Activated naive CD4-positive, alpha-beta T cell treated with anti-CD3 and anti-CD28 coated beads, Interleukin-2, amount 50 U/mL, for 72 hours (primary cell): Measurements from ENCODE around the gene PGF. TPM values are rescaled to one million over a fixed set of nuclear protein-coding genes. Genes with fewer than 3 reads are reported as not detected.

Experiments used
- ATAC-seq, 2 donors: fragments of 150-1000 bp; cut with Tn5 transposase; 2 replicates each; pipeline ENCODE4 v1.10.0; 2021; ENCODE audit warnings: mild to moderate bottlenecking in 2 of 2, moderate library complexity in 2 of 2
- DNase-seq, 2 donors: peaks; one replicate each; pipeline ENCODE4 v3.0.0; 2021 to 2022; ENCODE audit warnings: low spot score in 2 of 2
- H3K27ac Mint-ChIP-seq, 2 donors: one replicate each; pipeline ENCODE4 v1.8.0; 2022; ENCODE audit warnings: mild to moderate bottlenecking in 2 of 2, mixed read lengths in 2 of 2
- H3K36me3 Mint-ChIP-seq, 2 donors: one replicate each; pipeline ENCODE4 v1.8.0; 2022; ENCODE audit warnings: mixed read lengths in 2 of 2
- H3K9me3 Mint-ChIP-seq, 2 donors: one replicate each; pipeline ENCODE4 v1.8.0; 2022; ENCODE audit warnings: mixed read lengths in 2 of 2
- total RNA-seq, 2 donors: library from RNA; stranded (reverse); gene quantifications; one replicate each; pipeline ENCODE4 v1.2.3, GENCODE V29; 2022

The PGF gene
- total RNA-seq, 2 donors from 2014 or later: 0.46 TPM; not detected in 1

DNA sequence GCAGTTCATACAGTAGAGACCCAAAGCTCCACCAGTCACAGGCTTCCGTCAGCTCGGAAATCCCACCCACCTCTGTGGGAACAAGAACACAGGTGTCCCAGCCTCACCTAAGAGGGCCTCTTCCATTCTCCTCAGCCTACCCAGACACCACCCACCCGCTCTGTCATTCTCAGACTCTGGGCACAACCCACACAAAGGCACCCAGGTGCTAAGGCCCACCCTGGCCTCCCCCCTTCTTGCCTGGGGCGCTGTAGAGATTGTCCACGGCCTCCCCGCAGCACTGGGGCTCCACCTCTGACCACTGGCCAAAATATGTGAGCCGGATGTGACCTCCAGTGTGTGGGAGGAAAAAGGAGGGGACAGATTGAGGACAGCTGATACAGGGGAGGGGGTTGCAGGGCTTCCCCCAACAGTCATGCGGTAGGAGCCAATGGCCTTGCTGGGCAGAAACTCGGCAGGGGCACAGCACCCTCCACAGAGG is 46.5 kb downstream of the PGF start:
- DNase-seq (no peak), ATAC-seq (no peak)
- Mint-ChIP-seq H3K36me3 (no peaks in the 10 kb centered on the region), H3K9me3 (no peaks in the 10 kb centered on the region), H3K27ac (peak overlapping the region in 1 of 2 donors; percentile 10)

DNA sequence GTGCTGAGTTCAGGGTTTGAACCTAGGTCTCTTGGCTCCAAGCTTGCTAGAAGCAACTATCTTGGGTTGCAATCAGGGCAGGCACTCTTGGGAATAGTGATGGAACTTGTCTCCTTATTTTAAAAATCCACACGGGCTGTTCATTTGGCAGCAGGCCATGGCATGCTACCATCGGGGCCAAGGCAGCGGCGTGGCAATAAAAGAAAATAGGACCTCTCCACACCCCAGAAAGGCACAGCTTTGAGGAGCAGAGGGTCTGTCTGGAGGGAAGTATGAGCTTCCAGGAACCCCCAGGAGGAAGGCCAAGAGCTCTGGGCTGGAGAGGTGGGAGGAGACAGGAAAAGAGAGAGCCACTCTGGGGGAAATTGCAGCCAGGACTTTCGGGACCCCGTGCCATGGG is 47.7 kb downstream of the PGF start:
- no peaks in the 10 kb centered on the region for H3K9me3 Mint-ChIP-seq
- DNase-seq: no peak
- ATAC-seq: no peak
- no peaks in the 10 kb centered on the region for H3K36me3 Mint-ChIP-seq
- peak overlapping the region in 1 of 2 donors; percentile 55 for H3K27ac Mint-ChIP-seq

DNA sequence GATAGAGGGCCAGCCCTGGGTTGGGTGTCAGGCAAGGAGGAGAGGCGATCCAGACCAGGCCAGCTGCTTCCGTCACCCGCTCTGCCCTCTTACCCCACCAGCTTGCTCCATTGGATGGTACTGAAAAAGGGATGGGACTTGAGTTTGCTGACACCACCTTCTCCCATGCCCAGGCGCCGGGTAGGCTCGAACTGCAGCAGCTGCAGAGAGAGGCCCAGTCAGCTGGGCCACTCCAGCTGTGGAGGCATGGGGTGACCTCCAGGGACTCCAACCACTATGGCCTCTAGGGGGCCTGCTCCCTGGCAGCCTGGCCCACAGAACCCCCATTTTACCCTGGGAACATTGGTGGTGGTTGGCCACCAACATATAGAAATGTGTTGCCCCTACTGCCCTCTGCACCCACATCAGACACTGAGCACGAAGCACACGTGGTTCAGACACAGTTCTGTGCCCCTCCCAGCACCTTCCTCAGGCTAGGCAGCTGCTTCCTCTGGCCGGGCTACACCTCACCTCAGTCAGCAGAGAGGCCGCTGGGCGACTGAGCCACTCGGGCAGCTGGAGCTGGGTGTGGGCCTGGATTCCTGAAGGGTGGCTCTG is 48.4 kb downstream of the PGF start:
- Mint-ChIP-seq H3K9me3 (no peaks in the 10 kb centered on the region), H3K36me3 (no peaks in the 10 kb centered on the region), H3K27ac (peak overlapping the region; percentile 55)
- ATAC-seq (no peak), DNase-seq (no peak)

- ATAC-seq (peak; percentile 61 to 69), DNase-seq (peak; percentile 75 to 86)
- Mint-ChIP-seq H3K36me3 (no peaks in the 10 kb centered on the region), H3K9me3 (no peaks in the 10 kb centered on the region), H3K27ac (peak overlapping the region in 1 of 2 donors; percentile 26)
Observed at GRCh38 chr14:74905595-74906142, 49.7 kb downstream of the PGF start.

DNA sequence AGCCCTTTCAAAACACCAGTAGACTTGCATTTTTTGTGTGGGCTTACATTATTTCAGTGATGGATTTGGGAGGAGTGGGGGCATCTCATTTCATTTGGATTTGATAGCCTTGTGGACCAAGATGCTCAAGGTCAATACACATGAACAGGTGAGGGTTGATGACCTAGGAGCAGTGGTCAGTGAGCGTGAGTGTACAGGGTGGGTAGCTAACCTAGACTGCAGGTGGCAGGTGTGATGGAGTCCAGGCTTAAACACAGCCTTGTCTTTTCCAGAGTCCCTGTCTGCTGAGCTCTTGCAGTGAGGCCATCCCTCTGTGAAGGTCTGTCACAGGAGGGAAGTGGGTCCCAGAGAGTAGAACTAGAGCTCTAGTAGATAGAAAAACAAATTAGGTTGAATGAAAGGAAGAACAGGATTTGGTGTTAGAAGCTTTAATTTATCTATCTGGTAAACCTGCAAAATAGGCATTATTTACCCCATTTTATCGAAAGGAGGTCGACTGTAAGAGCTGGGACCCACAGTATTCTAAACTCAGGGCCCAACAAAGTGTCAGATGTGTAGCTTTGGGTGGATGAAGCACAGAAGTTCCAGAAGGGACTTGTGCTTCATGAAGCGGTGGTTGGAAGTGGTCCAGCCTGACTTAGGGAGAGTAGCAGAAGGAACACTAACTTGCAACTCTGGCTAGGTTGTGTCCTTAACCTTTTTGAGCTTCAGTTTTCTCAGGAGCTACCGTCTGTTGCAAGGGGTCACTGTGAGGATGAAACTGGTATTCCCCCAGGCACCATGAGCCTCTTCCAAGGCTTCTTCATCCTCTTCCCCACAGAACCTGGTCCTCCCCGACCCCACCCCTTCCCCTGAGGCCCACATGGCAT is 50.5 kb downstream of the PGF start:
- Mint-ChIP-seq H3K9me3 (no peaks in the 10 kb centered on the region), H3K36me3 (peaks cover 5 to 6% of the 10 kb centered on the region in 2 donors), H3K27ac (peak overlapping the region; percentile 26 to 80)
- ATAC-seq (no peak), DNase-seq (no peak)

- DNase-seq (no peak), ATAC-seq (no peak)
- Mint-ChIP-seq H3K36me3 (peaks cover 18 to 24% of the 10 kb centered on the region in 2 donors), H3K27ac (peak overlapping the region; percentile 37 to 52), H3K9me3 (no peaks in the 10 kb centered on the region)
Observed at GRCh38 chr14:74902941-74903705, 52.3 kb downstream of the PGF start.

- ATAC-seq (no peak), DNase-seq (no peak)
- Mint-ChIP-seq H3K36me3 (peaks cover 29 to 30% of the 10 kb centered on the region in 2 donors), H3K9me3 (no peaks in the 10 kb centered on the region), H3K27ac (peak overlapping the region in 1 of 2 donors; percentile 66)
Observed at GRCh38 chr14:74898694-74899093, 56.7 kb downstream of the PGF start.

GRCh38 chr14:74898083-74898482 is 57.3 kb downstream of the PGF start:
- ATAC-seq (no peak), DNase-seq (no peak)
- Mint-ChIP-seq H3K9me3 (no peaks in the 10 kb centered on the region), H3K36me3 (peaks cover 30% of the 10 kb centered on the region in 2 donors), H3K27ac (no peak overlapping the region)

DNA sequence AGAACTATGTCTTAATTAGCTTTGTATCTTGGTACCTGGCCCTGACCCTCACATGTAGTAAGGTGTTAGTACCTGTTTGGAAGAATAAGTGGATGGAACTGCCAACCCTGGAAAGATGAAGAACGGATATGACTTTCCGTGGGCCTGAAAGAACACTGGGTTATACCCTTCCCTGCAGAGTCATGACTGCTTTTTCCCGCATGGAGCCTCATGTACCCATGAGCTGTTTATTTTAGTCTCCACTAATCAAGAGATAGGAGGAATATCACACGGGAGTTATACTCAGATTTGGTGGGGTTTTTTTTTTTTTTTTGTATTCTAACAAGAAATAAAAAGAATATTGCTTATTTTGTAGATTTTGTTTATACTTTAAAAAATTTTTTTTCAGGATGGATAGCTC is 57.8 kb downstream of the PGF start:
- no peak for DNase-seq
- Mint-ChIP-seq H3K36me3 (peaks cover 30% of the 10 kb centered on the region in 2 donors), H3K9me3 (no peaks in the 10 kb centered on the region), H3K27ac (no peak overlapping the region)
- no peak for ATAC-seq

DNA sequence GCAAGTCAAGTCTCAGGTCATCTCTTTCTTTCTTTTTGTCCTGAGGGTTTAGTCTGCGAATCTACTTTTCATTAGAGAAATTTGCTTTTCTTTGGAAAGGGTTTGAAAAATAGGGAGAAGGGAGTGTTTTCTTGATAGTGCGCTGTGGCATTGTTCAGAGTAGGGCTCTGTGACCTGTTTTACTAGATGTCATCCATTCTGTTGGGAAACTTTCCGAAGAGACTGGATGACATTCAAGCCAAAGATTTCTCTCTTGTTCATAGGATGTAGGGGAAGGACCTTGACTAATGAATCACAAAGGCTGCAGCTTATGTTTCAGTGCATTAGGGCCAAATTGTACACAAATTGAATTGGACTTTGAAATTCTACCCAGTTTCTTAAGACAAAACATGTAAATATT is 59.0 kb downstream of the PGF start:
- H3K9me3 Mint-ChIP-seq: no peaks in the 10 kb centered on the region
- ATAC-seq: no peak
- peaks cover 30% of the 10 kb centered on the region in 2 donors for H3K36me3 Mint-ChIP-seq
- no peak overlapping the region for H3K27ac Mint-ChIP-seq
- no peak for DNase-seq

DNA sequence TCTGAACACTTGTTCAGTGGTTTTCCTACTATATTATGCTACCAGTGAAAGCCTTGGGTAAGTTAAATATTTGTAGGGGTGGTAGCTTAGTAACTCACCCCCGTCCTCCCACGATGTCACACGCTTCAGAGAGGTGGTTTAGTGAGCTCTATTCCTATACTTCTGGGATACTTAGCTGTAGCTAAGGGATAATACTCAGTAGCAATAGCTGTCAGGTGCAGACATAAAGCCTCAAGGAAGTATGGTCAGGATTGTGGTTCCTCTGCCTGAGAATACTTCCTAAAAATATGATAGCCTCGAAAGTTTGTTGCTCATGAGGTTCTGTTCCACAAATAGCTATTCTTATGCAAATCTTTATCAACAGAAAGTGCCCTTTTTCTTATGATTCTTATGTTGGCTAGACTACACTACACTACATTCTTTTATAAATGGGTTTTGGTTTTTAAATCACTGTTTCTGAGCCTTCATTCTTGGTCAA is 61.7 kb downstream of the PGF start:
- no peak for ATAC-seq
- peaks cover 14 to 25% of the 10 kb centered on the region in 2 donors for H3K36me3 Mint-ChIP-seq
- no peaks in the 10 kb centered on the region for H3K9me3 Mint-ChIP-seq
- no peak for DNase-seq
- peak overlapping the region in 1 of 2 donors; percentile 38 for H3K27ac Mint-ChIP-seq

DNA sequence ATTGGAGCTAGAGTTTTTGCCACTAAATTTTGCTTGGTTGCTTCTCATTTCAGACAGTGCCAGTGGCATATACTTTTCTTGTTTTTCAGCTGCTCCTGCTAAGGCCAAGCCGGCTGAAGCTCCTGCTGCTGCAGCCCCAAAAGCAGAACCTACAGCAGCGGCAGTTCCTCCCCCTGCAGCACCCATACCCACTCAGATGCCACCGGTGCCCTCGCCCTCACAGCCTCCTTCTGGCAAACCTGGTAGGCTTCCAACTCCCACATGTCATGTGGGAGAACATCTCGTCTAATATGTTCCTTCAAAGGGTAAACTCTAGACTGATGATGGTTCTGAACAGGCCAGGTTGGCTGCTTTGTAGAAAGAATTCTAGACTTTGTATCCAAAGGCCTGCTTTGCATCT is 62.7 kb downstream of the PGF start:
- ATAC-seq: no peak
- Mint-ChIP-seq H3K36me3 (peaks cover 12 to 20% of the 10 kb centered on the region in 2 donors), H3K27ac (peak overlapping the region in 1 of 2 donors; percentile 58), H3K9me3 (no peaks in the 10 kb centered on the region)
- DNase-seq: no peak

DNA sequence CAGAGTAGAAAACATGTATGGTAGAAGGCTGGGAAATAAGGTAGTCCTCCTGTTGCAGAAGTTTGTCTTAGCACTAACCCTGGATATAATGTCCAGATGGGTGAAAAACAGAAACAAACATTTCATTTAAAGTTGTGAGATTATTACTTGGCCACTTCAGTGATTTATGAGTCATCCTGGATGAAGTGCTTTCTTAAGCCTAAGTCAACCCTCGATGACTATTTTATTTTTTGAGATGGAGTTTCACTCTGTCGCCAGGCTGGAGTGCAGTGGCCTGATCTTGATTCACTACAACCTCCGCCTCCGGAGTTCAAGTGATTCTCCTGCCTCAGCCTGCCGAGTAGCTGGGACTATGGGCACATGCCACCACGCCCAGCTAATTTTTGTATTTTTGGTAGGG is 63.5 kb downstream of the PGF start:
- ATAC-seq (no peak), DNase-seq (no peak)
- Mint-ChIP-seq H3K27ac (no peak overlapping the region), H3K9me3 (no peaks in the 10 kb centered on the region), H3K36me3 (peaks cover 7 to 20% of the 10 kb centered on the region in 2 donors)
